ENCODE data around the gene ADORA2B.

DNA sequence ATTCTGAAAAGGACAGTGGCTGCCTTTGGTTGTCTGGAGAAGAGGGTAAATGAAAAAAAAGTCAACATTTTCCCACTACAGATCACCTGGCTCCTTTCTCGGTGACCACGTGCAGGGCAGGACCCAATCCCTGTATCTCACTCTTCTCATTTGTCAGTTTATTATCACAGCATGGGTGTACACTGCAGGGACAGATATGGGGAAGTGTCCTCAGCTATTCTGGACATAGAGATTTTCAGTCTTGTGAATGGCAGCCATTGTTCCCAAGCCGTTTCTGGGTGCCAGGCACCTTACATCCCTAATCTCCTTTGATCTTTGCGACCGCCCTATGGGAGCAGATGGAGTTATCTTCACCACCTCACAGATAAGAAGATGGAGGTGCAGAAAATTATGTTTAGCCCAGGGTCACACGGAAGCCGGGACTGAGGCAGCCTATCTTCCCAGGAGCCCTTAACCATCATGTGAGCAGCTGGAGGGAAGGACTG, 7.2 kb downstream of the ADORA2B start:
- TF ChIP-seq, protein P1, sequence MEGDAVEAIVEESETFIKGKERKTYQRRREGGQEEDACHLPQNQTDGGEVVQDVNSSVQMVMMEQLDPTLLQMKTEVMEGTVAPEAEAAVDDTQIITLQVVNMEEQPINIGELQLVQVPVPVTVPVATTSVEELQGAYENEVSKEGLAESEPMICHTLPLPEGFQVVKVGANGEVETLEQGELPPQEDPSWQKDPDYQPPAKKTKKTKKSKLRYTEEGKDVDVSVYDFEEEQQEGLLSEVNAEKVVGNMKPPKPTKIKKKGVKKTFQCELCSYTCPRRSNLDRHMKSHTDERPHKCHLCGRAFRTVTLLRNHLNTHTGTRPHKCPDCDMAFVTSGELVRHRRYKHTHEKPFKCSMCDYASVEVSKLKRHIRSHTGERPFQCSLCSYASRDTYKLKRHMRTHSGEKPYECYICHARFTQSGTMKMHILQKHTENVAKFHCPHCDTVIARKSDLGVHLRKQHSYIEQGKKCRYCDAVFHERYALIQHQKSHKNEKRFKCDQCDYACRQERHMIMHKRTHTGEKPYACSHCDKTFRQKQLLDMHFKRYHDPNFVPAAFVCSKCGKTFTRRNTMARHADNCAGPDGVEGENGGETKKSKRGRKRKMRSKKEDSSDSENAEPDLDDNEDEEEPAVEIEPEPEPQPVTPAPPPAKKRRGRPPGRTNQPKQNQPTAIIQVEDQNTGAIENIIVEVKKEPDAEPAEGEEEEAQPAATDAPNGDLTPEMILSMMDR (conservative IDR thresholded peaks at IDR 0.05 in 1 of 2, IDR thresholded peaks at IDR 0.05 in 1 of 2; ENCODE audit: extremely low read depth in 1 of 2, insufficient read depth in 1 of 2, low read depth in 1 of 2, low read length in 2 of 2), result no peak
- no peak for TF ChIP-seq EZH2 (IDR thresholded peaks at IDR 0.05; ENCODE audit: borderline replicate concordance, low read length)

Data from mammary epithelial cell (primary cell).